ENCODE data around the gene ARHGAP6.

Gene ARHGAP6

DNA sequence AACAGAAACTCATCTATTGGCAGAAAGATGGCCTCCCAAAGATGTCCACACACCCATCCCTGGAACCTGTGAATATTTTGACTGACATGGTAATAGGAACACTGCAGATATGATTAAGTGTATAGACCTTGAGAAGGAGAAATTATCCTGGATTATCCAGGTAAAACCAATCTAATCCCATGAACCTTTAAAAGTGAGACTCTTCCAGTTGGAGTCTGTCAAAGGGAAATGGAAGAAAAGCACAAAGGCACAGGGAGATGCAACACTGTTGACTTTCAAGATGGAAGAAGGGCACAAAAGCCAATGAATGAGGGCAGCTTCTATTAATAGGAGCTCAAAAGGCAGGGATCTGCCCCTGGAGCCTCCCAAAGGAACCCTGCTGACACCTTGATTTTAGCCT, 289.6 kb downstream of the ARHGAP6 start:
- Histone ChIP-seq H3K9me3 (replicated peaks in 1 of 2; ENCODE audit: control insufficient read depth in 2 of 2, insufficient read depth in 1 of 2, low read depth in 1 of 2, low read length in 2 of 2) (peaks cover 0 to 1% of the 10 kb centered on the region in 2 donors), H3K79me1 (ENCODE audit: low read depth, low read length) (no peaks in the 10 kb centered on the region), H4K8ac (ENCODE audit: low read depth, low read length) (no peak overlapping the region), H2AK5ac (ENCODE audit: low read depth, low read length) (no peak overlapping the region), H3K27ac (replicated peaks; ENCODE audit: low read length) (no peak overlapping the region), H3K4me2 (ENCODE audit: insufficient read depth, low read length, poor library complexity, severe bottlenecking) (no peak overlapping the region), H2BK12ac (ENCODE audit: low read length) (no peak overlapping the region), H2AFZ (ENCODE audit: low read length) (no peak overlapping the region), H3K9ac (ENCODE audit: low read depth, low read length, poor library complexity) (no peak overlapping the region), H3K36me3 (replicated peaks in 1 of 2; ENCODE audit: control insufficient read depth in 2 of 2, insufficient read depth in 2 of 2, low read length in 2 of 2) (no peaks in the 10 kb centered on the region), H3K4me3 (ENCODE audit: low read length in 2 of 2) (no peak overlapping the region), H3K18ac (ENCODE audit: low read length) (no peak overlapping the region), H3K4me1 (ENCODE audit: control insufficient read depth in 2 of 2, insufficient read depth in 1 of 2, low read depth in 1 of 2, low read length in 2 of 2) (no peaks in the 10 kb centered on the region), H3K14ac (ENCODE audit: low read length) (no peak overlapping the region), H3K27me3 (ENCODE audit: control insufficient read depth in 3 of 3, insufficient read depth in 3 of 3, low read depth in 1 of 3, low read length in 3 of 3) (no peaks in the 10 kb centered on the region), H3K23ac (ENCODE audit: low read depth, low read length, poor library complexity) (no peak overlapping the region), H2BK15ac (ENCODE audit: low read length) (no peak overlapping the region), H4K91ac (ENCODE audit: low read depth, low read length, poor library complexity) (no peak overlapping the region), H2BK5ac (ENCODE audit: low read length) (no peak overlapping the region), H2BK120ac (ENCODE audit: low read depth, low read length) (no peak overlapping the region), H3K4ac (ENCODE audit: low read length) (no peak overlapping the region)
- no peak for DNase-seq (ENCODE audit: low spot score)

DNA sequence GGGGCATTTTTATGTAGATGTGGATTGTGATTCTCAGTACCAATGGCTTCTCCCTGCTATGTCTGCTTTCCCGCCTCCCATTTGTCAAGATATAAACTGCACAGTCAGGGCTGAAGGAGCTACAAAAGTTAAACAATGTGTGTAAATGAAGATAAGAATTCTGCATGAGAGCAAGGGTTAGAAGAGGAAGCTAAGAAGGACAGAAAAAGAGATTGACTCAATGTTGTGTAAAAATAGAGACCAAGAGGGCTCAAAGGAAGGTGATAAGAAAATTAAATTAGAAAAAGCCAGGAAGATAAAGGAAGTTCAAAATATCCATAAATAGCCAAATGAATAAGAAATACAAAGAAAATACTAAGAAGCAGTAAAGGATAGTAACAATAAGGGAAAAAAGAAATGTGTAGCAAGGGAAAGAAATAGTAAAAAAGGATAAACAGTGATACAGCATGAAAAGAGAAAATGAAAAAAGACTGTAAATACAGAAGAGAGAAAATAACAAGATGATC, 290.1 kb downstream of the ARHGAP6 start:
- Histone ChIP-seq H3K4me2 (ENCODE audit: insufficient read depth, low read length, poor library complexity, severe bottlenecking) (no peak overlapping the region), H2BK120ac (ENCODE audit: low read depth, low read length) (no peak overlapping the region), H3K4me3 (ENCODE audit: low read length in 2 of 2) (no peak overlapping the region), H3K36me3 (replicated peaks in 1 of 2; ENCODE audit: control insufficient read depth in 2 of 2, insufficient read depth in 2 of 2, low read length in 2 of 2) (no peaks in the 10 kb centered on the region), H3K4me1 (ENCODE audit: control insufficient read depth in 2 of 2, insufficient read depth in 1 of 2, low read depth in 1 of 2, low read length in 2 of 2) (no peaks in the 10 kb centered on the region), H3K27ac (replicated peaks; ENCODE audit: low read length) (no peak overlapping the region), H3K9me3 (replicated peaks in 1 of 2; ENCODE audit: control insufficient read depth in 2 of 2, insufficient read depth in 1 of 2, low read depth in 1 of 2, low read length in 2 of 2) (peaks cover 0 to 1% of the 10 kb centered on the region in 2 donors), H4K91ac (ENCODE audit: low read depth, low read length, poor library complexity) (no peak overlapping the region), H2BK5ac (ENCODE audit: low read length) (no peak overlapping the region), H3K4ac (ENCODE audit: low read length) (no peak overlapping the region), H3K14ac (ENCODE audit: low read length) (no peak overlapping the region), H2BK12ac (ENCODE audit: low read length) (no peak overlapping the region), H3K18ac (ENCODE audit: low read length) (no peak overlapping the region), H3K79me1 (ENCODE audit: low read depth, low read length) (no peaks in the 10 kb centered on the region), H2BK15ac (ENCODE audit: low read length) (no peak overlapping the region), H4K8ac (ENCODE audit: low read depth, low read length) (no peak overlapping the region), H3K27me3 (ENCODE audit: control insufficient read depth in 3 of 3, insufficient read depth in 3 of 3, low read depth in 1 of 3, low read length in 3 of 3) (no peaks in the 10 kb centered on the region), H3K23ac (ENCODE audit: low read depth, low read length, poor library complexity) (no peak overlapping the region), H2AK5ac (ENCODE audit: low read depth, low read length) (no peak overlapping the region), H2AFZ (ENCODE audit: low read length) (no peak overlapping the region), H3K9ac (ENCODE audit: low read depth, low read length, poor library complexity) (no peak overlapping the region)
- no CpG with 5 or more reads among the region's 1 CpG for WGBS, 2 donors (ENCODE audit: extremely low coverage in 2 of 2, insufficient read length in 2 of 2, insufficient replicate concordance in 1 of 2)
- no peak for DNase-seq (ENCODE audit: low spot score)

DNA sequence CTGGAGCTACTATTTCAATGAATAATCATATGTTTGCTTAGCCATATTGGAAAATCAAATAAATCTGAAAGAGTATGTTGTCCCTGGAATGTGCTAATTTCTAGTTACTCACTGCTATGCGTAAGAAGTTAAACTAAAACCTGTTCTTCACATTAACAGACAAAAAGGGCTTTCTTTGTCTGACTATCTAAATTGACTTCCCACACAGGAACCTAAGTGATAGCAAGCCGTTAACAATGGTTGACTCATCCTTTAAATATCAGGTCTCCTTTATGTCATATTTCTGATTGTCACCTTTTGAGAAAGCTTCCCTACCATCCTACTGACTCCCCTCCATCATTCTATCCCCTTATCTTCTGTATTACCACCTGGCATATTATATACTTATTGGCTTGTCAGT, 291.1 kb downstream of the ARHGAP6 start:
- Histone ChIP-seq H2AK5ac (ENCODE audit: low read depth, low read length) (no peak overlapping the region), H3K79me1 (ENCODE audit: low read depth, low read length) (no peaks in the 10 kb centered on the region), H3K9me3 (replicated peaks in 1 of 2; ENCODE audit: control insufficient read depth in 2 of 2, insufficient read depth in 1 of 2, low read depth in 1 of 2, low read length in 2 of 2) (peaks cover 0 to 1% of the 10 kb centered on the region in 2 donors), H3K14ac (ENCODE audit: low read length) (no peak overlapping the region), H3K23ac (ENCODE audit: low read depth, low read length, poor library complexity) (no peak overlapping the region), H3K4ac (ENCODE audit: low read length) (no peak overlapping the region), H2BK120ac (ENCODE audit: low read depth, low read length) (no peak overlapping the region), H2BK5ac (ENCODE audit: low read length) (no peak overlapping the region), H2AFZ (ENCODE audit: low read length) (no peak overlapping the region), H2BK15ac (ENCODE audit: low read length) (no peak overlapping the region), H3K18ac (ENCODE audit: low read length) (no peak overlapping the region), H4K91ac (ENCODE audit: low read depth, low read length, poor library complexity) (no peak overlapping the region), H4K8ac (ENCODE audit: low read depth, low read length) (no peak overlapping the region), H3K4me3 (ENCODE audit: low read length in 2 of 2) (no peak overlapping the region), H3K9ac (ENCODE audit: low read depth, low read length, poor library complexity) (no peak overlapping the region), H3K27me3 (ENCODE audit: control insufficient read depth in 3 of 3, insufficient read depth in 3 of 3, low read depth in 1 of 3, low read length in 3 of 3) (no peaks in the 10 kb centered on the region), H3K4me1 (ENCODE audit: control insufficient read depth in 2 of 2, insufficient read depth in 1 of 2, low read depth in 1 of 2, low read length in 2 of 2) (no peaks in the 10 kb centered on the region), H3K27ac (replicated peaks; ENCODE audit: low read length) (no peak overlapping the region), H3K4me2 (ENCODE audit: insufficient read depth, low read length, poor library complexity, severe bottlenecking) (no peak overlapping the region), H2BK12ac (ENCODE audit: low read length) (no peak overlapping the region), H3K36me3 (replicated peaks in 1 of 2; ENCODE audit: control insufficient read depth in 2 of 2, insufficient read depth in 2 of 2, low read length in 2 of 2) (no peaks in the 10 kb centered on the region)
- no CpG with 5 or more reads among the region's 2 CpGs for WGBS, 2 donors (ENCODE audit: extremely low coverage in 2 of 2, insufficient read length in 2 of 2, insufficient replicate concordance in 1 of 2)
- no peak for DNase-seq (ENCODE audit: low spot score)

DNA sequence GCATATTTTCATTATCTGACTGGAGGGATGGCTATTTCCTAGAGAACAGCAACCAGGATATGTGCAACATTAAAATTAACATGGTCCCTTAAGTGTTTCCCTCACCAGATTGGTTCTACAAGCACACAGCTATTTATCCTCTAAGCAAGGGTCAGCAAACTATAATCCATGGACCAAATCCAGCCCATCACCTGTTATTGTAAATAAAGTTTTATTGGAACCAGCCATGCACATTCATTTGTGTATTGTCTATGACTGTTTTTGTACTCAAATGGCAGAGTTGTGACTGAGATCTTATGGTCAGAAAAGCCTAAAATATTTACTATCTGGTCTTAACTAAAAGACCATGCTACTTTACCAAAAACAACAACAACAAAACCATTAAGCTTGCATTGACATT, 294.6 kb downstream of the ARHGAP6 start:
- H3K27me3 ChIP-seq (ENCODE audit: control insufficient read depth in 3 of 3, insufficient read depth in 3 of 3, low read depth in 1 of 3, low read length in 3 of 3), result no peaks in the 10 kb centered on the region
- no peak overlapping the region for H3K4me3 ChIP-seq (ENCODE audit: low read length in 2 of 2)
- no peaks in the 10 kb centered on the region for H3K36me3 ChIP-seq (replicated peaks in 1 of 2; ENCODE audit: control insufficient read depth in 2 of 2, insufficient read depth in 2 of 2, low read length in 2 of 2)
- no peak overlapping the region for H2AFZ ChIP-seq (ENCODE audit: low read length)
- no peak overlapping the region for H3K4me2 ChIP-seq (ENCODE audit: insufficient read depth, low read length, poor library complexity, severe bottlenecking)
- H2BK120ac ChIP-seq (ENCODE audit: low read depth, low read length), result no peak overlapping the region
- H3K9me3 ChIP-seq (replicated peaks in 1 of 2; ENCODE audit: control insufficient read depth in 2 of 2, insufficient read depth in 1 of 2, low read depth in 1 of 2, low read length in 2 of 2), result no peaks in the 10 kb centered on the region
- no peak overlapping the region for H3K23ac ChIP-seq (ENCODE audit: low read depth, low read length, poor library complexity)
- H3K18ac ChIP-seq (ENCODE audit: low read length), result no peak overlapping the region
- no peak overlapping the region for H3K14ac ChIP-seq (ENCODE audit: low read length)
- no peak overlapping the region for H3K9ac ChIP-seq (ENCODE audit: low read depth, low read length, poor library complexity)
- no peak overlapping the region for H2BK15ac ChIP-seq (ENCODE audit: low read length)
- no peak overlapping the region for H4K8ac ChIP-seq (ENCODE audit: low read depth, low read length)
- H3K79me1 ChIP-seq (ENCODE audit: low read depth, low read length), result no peaks in the 10 kb centered on the region
- H3K27ac ChIP-seq (replicated peaks; ENCODE audit: low read length), result no peak overlapping the region
- H3K4ac ChIP-seq (ENCODE audit: low read length), result no peak overlapping the region
- H4K91ac ChIP-seq (ENCODE audit: low read depth, low read length, poor library complexity), result no peak overlapping the region
- H3K4me1 ChIP-seq (ENCODE audit: control insufficient read depth in 2 of 2, insufficient read depth in 1 of 2, low read depth in 1 of 2, low read length in 2 of 2), result no peaks in the 10 kb centered on the region
- DNase-seq (ENCODE audit: low spot score), result no peak
- H2BK12ac ChIP-seq (ENCODE audit: low read length), result no peak overlapping the region
- H2BK5ac ChIP-seq (ENCODE audit: low read length), result no peak overlapping the region
- H2AK5ac ChIP-seq (ENCODE audit: low read depth, low read length), result no peak overlapping the region
